Stimulated activated CD8-positive, alpha-beta memory T cell treated with anti-CD3 and anti-CD28 coated beads, Interleukin-4, amount 100 ng/mL, for 48 hours (primary cell): ENCODE measurements around the gene KIAA2012.
A peak's percentile ranks its signal among the peaks of the same experiment; 100 is the strongest.
"Not testable (repeated sequence)": the region's sequence is repeated elsewhere in the genome, so short reads cannot be mapped to it uniquely, and the experiment has no call there.

Experiments
- DNase-seq: peaks from one replicate; pipeline ENCODE4 v3.0.0-alpha.2; 2020

KIAA2012 gene

GRCh38 chr2:202203348-202203747 is 130.3 kb downstream of the KIAA2012 start:
- DNase-seq, result no peak

DNA sequence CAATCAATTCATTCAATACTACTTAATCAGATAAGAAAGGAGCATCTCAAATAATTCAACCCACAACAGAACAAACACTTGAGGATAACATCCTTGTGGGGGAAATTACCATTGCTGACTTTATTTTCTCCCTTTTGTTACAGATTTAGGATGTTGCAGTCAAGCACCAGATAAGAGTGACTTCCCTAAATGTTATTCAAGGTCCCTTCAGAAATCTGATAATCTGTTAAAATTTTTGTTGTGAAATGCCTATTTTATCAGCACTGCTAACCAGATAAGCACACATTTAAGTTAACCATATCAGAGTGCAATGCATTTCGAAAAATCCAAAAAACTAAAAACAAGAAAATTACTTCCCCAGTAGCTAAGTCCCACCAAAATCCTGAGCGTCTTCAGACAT is 131.8 kb downstream of the KIAA2012 start:
- DNase-seq, result no peak

GRCh38 chr2:202208526-202208925 is 135.5 kb downstream of the KIAA2012 start:
- no peak for DNase-seq

GRCh38 chr2:202215179-202215578 is 142.1 kb downstream of the KIAA2012 start:
- no peak for DNase-seq

DNA sequence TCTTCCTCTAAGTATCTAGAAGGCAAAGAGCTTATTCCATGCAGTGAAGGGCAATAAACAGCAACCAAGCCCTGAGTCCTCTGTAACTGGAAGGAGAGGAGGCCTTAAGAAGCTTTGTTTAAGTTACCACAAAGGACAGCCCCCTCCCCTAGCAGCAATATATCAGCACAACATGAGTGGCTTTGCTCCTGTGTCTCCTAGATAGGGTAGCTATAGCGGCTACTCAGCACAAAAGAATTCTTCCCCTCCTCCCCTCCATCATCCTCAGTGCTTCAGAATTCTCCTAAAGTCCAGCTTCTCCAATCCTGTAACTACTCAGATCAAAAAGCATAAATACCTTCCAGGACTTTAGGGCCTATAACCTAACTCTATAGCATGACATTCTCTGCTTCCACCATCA is 148.8 kb downstream of the KIAA2012 start:
- no peak for DNase-seq

DNA sequence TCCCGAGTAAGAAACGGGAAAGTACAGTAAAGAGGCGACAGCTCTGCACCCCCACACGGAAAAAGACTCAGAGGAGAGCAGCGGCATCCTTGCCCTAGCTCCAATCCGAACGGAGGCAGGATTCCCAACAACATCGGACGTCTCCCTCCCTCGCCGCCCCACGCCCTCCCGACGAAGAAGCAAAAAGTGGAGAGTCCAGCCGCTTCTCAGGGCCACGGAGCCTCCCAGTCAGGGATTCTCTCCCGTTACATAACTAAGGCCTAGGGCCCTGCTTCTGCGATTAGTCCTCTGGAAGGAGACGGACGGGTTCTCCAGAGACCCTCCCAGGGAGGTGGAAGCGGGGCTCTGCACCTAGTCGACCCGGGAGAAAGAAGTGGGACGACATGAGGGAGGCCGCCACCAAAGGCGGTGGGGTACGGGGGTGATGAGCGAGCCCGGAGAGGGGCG is 164.8 kb downstream of the KIAA2012 start:
- peak; percentile 33 for DNase-seq

GRCh38 chr2:202238234-202239197 is 165.5 kb downstream of the KIAA2012 start, which contains the start of gene SUMO1:
SUMO1 (minus strand) TSS chr2:202238597; CDS start chr2:202238451, 146 bp downstream.
- peak; percentile 94 for DNase-seq

GRCh38 chr2:202247710-202248109 is 174.7 kb downstream of the KIAA2012 start:
- DNase-seq, result not testable (repeated sequence)

DNA sequence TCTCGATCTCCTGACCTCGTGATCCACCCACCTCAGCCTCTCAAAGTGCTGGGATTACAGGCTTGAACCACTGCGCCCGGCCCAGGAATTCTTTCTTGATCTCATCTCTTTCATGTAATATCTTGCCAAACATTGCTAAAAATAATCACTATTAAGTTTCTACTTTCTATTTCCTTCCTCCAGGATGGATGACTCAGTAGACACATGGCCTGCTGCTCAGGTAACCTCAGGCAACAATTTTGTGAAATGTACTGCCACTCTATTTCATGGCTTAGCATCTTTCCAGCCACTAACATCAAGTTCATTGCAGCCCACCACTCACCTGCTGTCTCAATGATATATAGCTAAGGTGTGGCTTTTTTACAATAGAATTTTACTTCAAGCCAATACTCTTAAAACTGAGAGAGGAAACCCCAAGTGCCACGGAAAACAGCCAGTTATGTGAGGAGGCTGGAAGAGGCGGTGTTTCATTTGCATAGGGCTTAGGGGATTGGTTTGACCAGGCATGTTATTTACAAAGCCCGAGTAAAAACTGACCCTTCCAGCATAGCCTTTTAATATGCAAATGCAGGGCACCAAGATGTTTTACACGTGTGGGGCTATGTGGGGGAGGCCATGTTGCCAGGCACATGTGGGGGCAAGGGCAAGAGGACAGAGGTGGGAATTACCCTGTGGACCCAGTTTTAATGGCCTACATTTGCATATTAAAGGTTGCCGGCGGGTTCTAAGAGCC is 176.6 kb downstream of the KIAA2012 start:
- DNase-seq, result no peak

- DNase-seq, result no peak
These were observed 178.4 kb downstream of the KIAA2012 start for GRCh38 chr2:202251494-202251893.
